Neural cell (in vitro differentiated cells): ENCODE measurements around the gene PRDX1.

Source experiments
- CTCF ChIP-seq: fragments of 450-650 bp; IDR thresholded peaks from 2 replicates; pipeline ENCODE4 v1.5.1; 2014; ENCODE audit warnings: antibody characterized with exemption, mild to moderate bottlenecking, moderate library complexity; ENCODE audit not compliant: poor library complexity, severe bottlenecking
- EZH2 ChIP-seq: fragments of 200-600, 300-800 bp; shearing (Covaris generic), sonication (generic); IDR thresholded peaks from 2 replicates; pipeline ENCODE4 v1.6.1; 2014; ENCODE audit warnings: antibody characterized with exemption, low read length, borderline replicate concordance, mild to moderate bottlenecking; ENCODE audit not compliant: insufficient read depth, poor library complexity, severe bottlenecking
- RAD21 ChIP-seq: fragments of 450-650 bp; conservative IDR thresholded peaks from 2 replicates; pipeline ENCODE4 v1.6.1; 2014; ENCODE audit warnings: antibody characterized with exemption, mild to moderate bottlenecking, moderate library complexity

DNA sequence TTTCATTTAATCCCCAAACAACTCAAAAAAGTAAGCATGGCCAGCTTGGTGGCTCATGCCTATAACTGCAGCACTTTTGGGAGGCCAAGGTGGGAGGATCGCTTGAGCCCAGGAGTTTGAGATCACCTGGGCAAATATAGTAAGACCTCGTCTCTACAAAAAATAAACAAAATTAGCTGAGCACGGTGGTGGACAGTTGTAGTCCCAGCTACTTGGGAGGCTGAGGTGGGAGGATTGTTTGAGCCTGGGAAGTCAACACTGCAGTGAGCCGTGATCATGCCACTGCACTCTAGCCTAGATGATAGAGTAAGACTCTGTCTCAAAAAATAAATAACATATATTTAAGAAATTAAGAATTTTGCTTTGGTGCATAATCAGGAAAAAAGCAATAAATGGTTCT, 22.8 kb upstream of the PRDX1 start:
- TF ChIP-seq RAD21 (no peak), CTCF (no peak), EZH2 (no peak)
